ENCODE results near the gene KRTAP10-5. TPM values are rescaled to one million over a fixed set of nuclear protein-coding genes. Genes with fewer than 3 reads are reported as not detected.

Gene KRTAP10-5
- polyA plus RNA-seq, 1 experiment, result not detected

- H3K27me3 ChIP-seq (ENCODE audit: control insufficient read depth, insufficient read depth, low read length), result no peaks in the 10 kb centered on the region
- no peak overlapping the region for H3K4me3 ChIP-seq (ENCODE audit: low read depth, low read length)
- ChIA-PET CTCF (no interaction called here), POLR2A (no interaction called here)
- no peak for TF ChIP-seq CTCF (IDR thresholded peaks at IDR 0.05; ENCODE audit: insufficient read depth, low read depth, low read length)
- no peak for DNase-seq (ENCODE audit: low read depth)
- no peaks in the 10 kb centered on the region for H3K36me3 ChIP-seq (ENCODE audit: control insufficient read depth, insufficient read depth, low read length)
Observed at GRCh38 chr21:44579056-44579832, 1.2 kb downstream of the KRTAP10-5 start.

- CTCF ChIA-PET, result no interaction called here
- no peak for TF ChIP-seq CTCF (IDR thresholded peaks at IDR 0.05; ENCODE audit: insufficient read depth, low read depth, low read length)
- POLR2A ChIA-PET, result no interaction called here
- DNase-seq (ENCODE audit: low read depth), result no peak
- Histone ChIP-seq H3K36me3 (ENCODE audit: control insufficient read depth, insufficient read depth, low read length) (no peaks in the 10 kb centered on the region), H3K4me3 (ENCODE audit: low read depth, low read length) (no peak overlapping the region), H3K27me3 (ENCODE audit: control insufficient read depth, insufficient read depth, low read length) (no peaks in the 10 kb centered on the region)
Observed at GRCh38 chr21:44578371-44579055, 1.9 kb downstream of the KRTAP10-5 start.

- H3K4me3 ChIP-seq (ENCODE audit: low read depth, low read length), result no peak overlapping the region
- no peak for TF ChIP-seq CTCF (IDR thresholded peaks at IDR 0.05; ENCODE audit: insufficient read depth, low read depth, low read length)
- H3K36me3 ChIP-seq (ENCODE audit: control insufficient read depth, insufficient read depth, low read length), result no peaks in the 10 kb centered on the region
- ChIA-PET POLR2A (no interaction called here), CTCF (no interaction called here)
- no peak for DNase-seq (ENCODE audit: low read depth)
- no peaks in the 10 kb centered on the region for H3K27me3 ChIP-seq (ENCODE audit: control insufficient read depth, insufficient read depth, low read length)
Observed at GRCh38 chr21:44576025-44576420, 4.4 kb downstream of the KRTAP10-5 start.

GRCh38 chr21:44575307-44576024 lies 4.9 kb downstream of the KRTAP10-5 start:
- DNase-seq (ENCODE audit: low read depth), result no peak
- TF ChIP-seq CTCF (IDR thresholded peaks at IDR 0.05; ENCODE audit: insufficient read depth, low read depth, low read length), result no peak
- Histone ChIP-seq H3K27me3 (ENCODE audit: control insufficient read depth, insufficient read depth, low read length) (no peaks in the 10 kb centered on the region), H3K4me3 (ENCODE audit: low read depth, low read length) (no peak overlapping the region), H3K36me3 (ENCODE audit: control insufficient read depth, insufficient read depth, low read length) (no peaks in the 10 kb centered on the region)
- ChIA-PET CTCF (interaction anchor here (1.2 kb wide), 1 partner anchor 9 kb away, joined by 3 read pairs; no protein-coding TSS in a partner anchor), POLR2A (no interaction called here)
